Placental epithelial cell (primary cell): ENCODE measurements around the gene SLC2A4. TPM values are rescaled to one million over a fixed set of nuclear protein-coding genes. Genes with fewer than 3 reads are reported as not detected.

Experiments
- total RNA-seq: library from RNA; depleted of rRNA; stranded (reverse); fragments of >200 nt; gene quantifications from 2 replicates; pipeline ENCODE4 v1.2.3, GENCODE V29; 2012

SLC2A4 gene
- not detected in 2 replicates for total RNA-seq

GRCh38 chr17:7281074-7281952 is at the start of gene SLC2A4:
SLC2A4 (plus strand) TSS chr17:7281718; CDS start chr17:7281935, 217 bp downstream.

GRCh38 chr17:7234083-7234951 is 47.2 kb upstream of the SLC2A4 start, which contains the start of gene DVL2:
DVL2 (minus strand) TSS chr17:7234517; CDS start chr17:7234262, 255 bp downstream.

GRCh38 chr17:7239091-7240027 is 42.2 kb upstream of the SLC2A4 start, which contains the start of gene PHF23:
PHF23 (minus strand) TSS chr17:7239457; CDS start chr17:7239279, 178 bp downstream.

GRCh38 chr17:7241783-7242716 is 39.5 kb upstream of the SLC2A4 start, which contains the start of gene GABARAP:
GABARAP (minus strand) TSS chr17:7242449; CDS start chr17:7242330, 119 bp downstream.

GRCh38 chr17:7251661-7252175 is 29.8 kb upstream of the SLC2A4 start, which contains the start of gene CTDNEP1:
CTDNEP1 (minus strand) TSS chr17:7251734; CDS start chr17:7251296, 438 bp downstream.

GRCh38 chr17:7252176-7253043 is 29.1 kb upstream of the SLC2A4 start, which contains the start of gene ELP5:
ELP5 (plus strand) TSS chr17:7252215; CDS start chr17:7252551, 336 bp downstream.

GRCh38 chr17:7262192-7262934 is 19.2 kb upstream of the SLC2A4 start, which contains the start of gene CLDN7:
CLDN7 (minus strand) TSS chr17:7262478; CDS start chr17:7262043, 435 bp downstream.

GRCh38 chr17:7294614-7295153 is 13.2 kb downstream of the SLC2A4 start, which contains the start of gene YBX2:
YBX2 (minus strand) TSS chr17:7294639; CDS start chr17:7294500, 139 bp downstream.

GRCh38 chr17:7306911-7307685 is 25.6 kb downstream of the SLC2A4 start, which contains the start of gene EIF5A:
EIF5A (plus strand) TSS chr17:7307628; CDS start chr17:7309636, 2,008 bp downstream.

GRCh38 chr17:7314719-7315569 is 33.4 kb downstream of the SLC2A4 start, which contains the start of gene GPS2:
GPS2 (minus strand) TSS chr17:7315360; CDS start chr17:7315052, 308 bp downstream.

GRCh38 chr17:7328840-7329373 is 47.4 kb downstream of the SLC2A4 start, which contains the start of gene NEURL4:
NEURL4 (minus strand) TSS chr17:7329335; CDS start chr17:7329312, 23 bp downstream.

GRCh38 chr17:7336240-7337175 is 55.0 kb downstream of the SLC2A4 start, which contains the start of gene ACAP1:
ACAP1 (plus strand) TSS chr17:7336529; CDS start chr17:7336735, 206 bp downstream.

